ENCODE measurements around the gene LEKR1.

DNA sequence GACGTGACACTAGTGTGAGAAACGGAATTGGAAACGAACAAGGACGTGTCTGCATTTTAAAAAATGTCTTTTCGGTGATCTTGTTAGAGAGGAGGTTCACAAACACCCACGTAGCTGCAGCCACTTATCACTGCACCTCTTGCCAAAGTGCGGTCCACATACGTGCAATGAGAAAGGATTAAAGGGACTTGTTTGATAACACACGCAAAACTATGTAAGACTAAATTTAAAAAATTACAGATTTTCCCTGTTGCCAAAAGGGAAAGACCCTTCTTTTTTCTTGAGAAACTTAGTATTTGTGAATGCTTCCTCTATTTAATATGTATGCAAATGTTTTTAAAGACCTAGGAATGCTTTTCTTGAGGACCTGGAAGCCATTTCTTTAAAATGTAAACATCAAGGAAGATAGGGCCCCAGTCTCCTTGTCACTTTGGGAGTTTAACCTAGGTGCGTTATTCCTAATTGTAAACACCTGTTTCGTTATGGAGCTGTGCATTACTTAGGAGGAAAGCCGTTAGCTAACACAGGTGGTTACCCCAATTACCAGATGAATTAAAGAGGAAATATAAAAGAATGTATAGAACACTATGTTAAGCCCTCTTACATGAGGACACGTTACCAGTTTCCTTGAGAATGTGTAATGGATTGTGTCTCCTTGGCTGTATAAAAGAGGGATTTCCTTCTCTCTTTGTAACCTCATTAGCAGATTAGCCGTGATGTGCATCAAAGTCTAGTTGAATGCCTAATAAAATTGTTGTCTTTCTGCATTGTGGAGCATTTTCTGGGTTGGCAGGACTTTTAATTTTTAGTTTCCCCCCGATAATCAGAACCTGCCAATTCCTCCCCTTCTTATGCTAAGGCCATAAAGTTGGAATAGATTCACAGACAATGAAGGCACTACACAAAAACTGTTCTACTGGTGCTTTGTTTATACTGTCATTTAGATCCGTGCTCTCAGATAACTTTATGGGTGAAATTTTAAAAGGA, 1.0 kb downstream of the LEKR1 start:
- TF ChIP-seq, protein P1, sequence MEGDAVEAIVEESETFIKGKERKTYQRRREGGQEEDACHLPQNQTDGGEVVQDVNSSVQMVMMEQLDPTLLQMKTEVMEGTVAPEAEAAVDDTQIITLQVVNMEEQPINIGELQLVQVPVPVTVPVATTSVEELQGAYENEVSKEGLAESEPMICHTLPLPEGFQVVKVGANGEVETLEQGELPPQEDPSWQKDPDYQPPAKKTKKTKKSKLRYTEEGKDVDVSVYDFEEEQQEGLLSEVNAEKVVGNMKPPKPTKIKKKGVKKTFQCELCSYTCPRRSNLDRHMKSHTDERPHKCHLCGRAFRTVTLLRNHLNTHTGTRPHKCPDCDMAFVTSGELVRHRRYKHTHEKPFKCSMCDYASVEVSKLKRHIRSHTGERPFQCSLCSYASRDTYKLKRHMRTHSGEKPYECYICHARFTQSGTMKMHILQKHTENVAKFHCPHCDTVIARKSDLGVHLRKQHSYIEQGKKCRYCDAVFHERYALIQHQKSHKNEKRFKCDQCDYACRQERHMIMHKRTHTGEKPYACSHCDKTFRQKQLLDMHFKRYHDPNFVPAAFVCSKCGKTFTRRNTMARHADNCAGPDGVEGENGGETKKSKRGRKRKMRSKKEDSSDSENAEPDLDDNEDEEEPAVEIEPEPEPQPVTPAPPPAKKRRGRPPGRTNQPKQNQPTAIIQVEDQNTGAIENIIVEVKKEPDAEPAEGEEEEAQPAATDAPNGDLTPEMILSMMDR (IDR thresholded peaks at IDR 0.05), result no peak
- no peak for TF ChIP-seq POLR2A (IDR thresholded peaks at IDR 0.05)
